GM18520 (cell line): ENCODE measurements around the gene ATP12A.
A peak's percentile ranks its signal among the peaks of the same experiment; 100 is the strongest.

Source experiments
- ATAC-seq: cut with Tn5 transposase; IDR thresholded peaks from one replicate; pipeline ENCODE4 v1.9.1; 2021; ENCODE audit not compliant: unreplicated experiment

ATP12A gene

DNA sequence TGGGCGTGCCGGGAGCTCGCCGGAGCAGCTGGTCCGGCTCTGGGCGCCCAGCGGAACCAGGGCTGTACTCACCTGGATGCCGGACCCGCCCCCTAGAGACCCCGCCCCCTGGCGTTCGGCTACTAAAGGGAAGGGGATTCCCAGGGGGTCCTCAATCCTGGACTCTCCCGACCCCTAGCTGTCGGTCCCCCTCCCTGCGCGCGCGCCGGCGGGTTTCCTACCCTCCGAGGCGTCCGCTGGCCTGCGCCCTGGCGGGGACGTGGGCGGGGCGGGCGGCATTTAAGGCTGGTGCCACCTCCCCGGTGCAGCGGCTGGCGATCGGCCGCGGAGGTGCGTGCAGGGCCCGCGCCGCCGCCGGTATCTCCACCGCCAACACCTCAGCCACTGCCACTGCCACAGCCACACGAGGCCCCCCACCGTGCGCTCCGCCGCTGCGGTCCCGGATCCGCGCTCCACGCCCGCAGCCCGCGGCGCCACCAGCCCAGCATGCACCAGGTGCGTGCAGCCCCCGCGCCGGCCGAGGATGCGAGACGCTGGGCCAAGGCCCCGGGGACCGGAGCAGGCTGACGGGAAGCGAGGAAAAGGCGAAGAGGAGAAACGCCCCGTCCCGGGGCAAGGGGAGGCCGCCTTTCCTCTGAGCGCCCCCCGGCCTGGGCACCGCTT lies at the start of gene ATP12A:
ATP12A (plus strand) TSS at position 151 of the 663 bp plus-strand sequence; CDS start at position 487, 336 bp downstream.
- ATAC-seq = no peak

DNA sequence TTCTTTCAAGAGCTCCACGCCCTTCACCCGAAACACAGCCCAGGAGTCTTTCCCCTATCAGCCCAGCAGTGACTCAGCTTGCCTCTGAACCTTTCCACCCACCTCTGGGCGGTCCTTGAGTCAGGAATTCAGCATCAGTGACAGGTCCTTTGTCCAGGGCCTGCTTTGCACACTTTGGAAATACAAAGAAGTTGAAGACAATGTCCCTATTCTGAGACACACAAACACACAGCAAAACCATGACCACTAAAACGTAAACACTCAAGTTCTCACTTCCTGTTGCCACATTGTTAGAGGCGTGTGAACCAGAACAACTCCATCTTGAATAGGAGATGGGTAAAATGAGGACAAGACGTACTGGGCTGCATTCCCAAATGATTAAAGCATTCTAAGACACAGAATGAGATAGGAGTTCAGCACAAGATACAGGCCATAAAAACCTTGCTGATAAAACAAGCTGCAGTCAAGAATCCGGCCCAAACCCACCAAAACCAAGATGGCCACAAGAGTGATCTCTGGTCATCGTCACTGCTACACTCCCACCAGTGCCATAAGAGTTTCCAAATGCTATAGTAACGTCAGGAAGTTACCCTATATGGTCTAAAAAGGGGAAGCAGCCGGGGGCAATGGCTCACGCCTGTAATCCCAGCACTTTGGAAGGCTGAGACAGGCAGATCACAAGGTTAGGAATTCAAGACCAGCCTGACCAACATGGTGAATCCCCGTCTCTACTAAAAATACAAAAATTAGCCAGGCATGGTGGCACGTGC lies 49.2 kb upstream of the ATP12A start:
- no peak for ATAC-seq

GRCh38 chr13:24631922-24632321 lies 48.3 kb upstream of the ATP12A start:
- no peak for ATAC-seq

- no peak for ATAC-seq
Observed at GRCh38 chr13:24632382-24633121, 47.7 kb upstream of the ATP12A start.

GRCh38 chr13:24636776-24637175 lies 43.4 kb upstream of the ATP12A start:
- ATAC-seq = no peak

DNA sequence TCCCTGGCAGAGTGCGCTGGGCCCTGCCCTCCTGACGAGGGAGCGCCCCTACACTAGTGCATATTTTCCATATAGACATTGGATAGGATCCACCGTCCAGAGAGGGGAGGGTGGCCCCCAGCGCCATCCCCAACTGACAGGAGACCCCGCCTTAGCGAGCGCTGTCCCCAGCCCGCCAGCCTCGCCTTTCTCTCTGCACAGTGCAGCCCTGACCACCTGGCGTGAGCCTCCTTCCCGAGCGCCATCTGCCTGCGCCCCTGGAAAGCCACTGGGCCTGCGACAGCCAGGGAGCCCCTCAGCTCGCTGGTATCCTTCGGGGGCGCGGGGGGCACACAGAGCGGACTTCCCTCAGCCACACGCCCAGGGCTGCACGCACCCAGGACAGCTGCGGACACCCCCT lies 42.1 kb upstream of the ATP12A start:
- ATAC-seq = no peak

DNA sequence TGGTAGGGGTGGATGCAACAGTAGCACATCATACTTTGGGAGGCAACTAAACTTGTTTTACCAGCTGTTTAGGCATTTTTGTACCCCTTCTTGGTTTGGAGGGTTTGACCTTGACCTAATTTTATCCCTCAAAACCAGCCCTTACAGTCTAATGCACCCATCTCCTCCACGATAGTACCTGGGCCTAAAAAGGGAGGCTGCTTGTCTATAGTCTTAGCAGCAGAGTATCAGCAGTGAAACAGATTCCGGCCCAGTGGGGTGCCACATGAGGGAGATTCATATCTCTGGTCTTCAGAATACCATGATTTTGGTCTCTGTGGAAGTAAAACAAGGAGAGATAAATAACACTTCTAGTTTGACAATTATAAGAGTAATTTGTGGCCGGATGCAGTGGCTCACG lies 39.5 kb upstream of the ATP12A start:
- no peak for ATAC-seq

GRCh38 chr13:24642219-24642618 lies 38.0 kb upstream of the ATP12A start:
- ATAC-seq = no peak

DNA sequence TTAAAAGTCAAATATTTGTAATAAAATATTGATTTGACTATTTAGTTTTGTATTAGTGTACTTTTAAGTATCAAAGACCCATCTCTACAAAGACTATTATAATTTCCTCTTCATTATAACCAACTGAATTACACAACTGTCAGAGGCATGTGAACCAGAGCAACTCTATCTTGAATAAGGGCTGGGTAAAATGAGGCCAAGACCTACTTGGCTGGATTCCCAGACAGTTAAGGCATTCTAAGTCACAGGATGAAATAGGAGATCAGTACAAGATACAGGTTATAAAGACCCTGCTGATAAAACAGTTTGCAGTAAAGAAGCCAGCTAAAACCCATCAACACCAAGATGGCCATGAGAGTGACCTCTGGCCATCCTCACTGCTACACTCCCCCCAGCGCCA lies 36.2 kb upstream of the ATP12A start:
- ATAC-seq = no peak

GRCh38 chr13:24648271-24648670 lies 31.9 kb upstream of the ATP12A start:
- no peak for ATAC-seq

DNA sequence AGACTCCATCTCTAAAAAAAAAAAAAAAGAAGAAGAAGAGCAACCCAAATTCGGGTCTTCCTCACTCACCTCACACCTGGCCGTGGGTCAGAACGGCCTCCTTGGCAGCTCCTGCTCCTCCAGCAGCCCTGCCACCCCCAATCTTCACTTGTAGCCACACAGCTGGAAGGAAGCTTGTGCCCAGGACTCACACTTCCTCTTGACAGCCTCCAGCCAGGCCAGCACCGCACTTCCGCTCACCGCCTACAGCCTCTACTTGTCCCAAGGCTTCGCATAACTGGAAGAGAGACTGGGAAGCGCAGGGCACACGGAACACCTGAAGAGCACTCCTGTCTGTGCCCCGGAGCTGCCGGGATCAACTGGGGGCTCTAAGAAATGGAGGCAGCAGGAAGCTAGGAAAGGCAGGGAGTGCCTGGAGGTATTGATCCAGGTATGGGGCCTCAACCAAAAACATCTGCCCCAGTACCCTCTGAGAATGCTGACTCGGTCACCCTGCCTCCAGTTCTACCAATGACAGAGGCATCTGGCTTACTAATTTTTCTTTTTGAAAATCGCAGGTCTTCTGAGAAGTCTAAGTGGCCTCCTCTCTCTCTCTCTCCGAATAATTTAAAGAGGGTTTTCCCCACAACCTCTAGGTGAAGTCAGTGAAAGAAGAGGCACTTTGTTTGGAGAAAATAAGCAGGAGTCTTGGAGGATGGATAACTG lies 31.1 kb upstream of the ATP12A start:
- peak; percentile 37 for ATAC-seq

GRCh38 chr13:24649688-24650043 lies 30.5 kb upstream of the ATP12A start:
- no peak for ATAC-seq

DNA sequence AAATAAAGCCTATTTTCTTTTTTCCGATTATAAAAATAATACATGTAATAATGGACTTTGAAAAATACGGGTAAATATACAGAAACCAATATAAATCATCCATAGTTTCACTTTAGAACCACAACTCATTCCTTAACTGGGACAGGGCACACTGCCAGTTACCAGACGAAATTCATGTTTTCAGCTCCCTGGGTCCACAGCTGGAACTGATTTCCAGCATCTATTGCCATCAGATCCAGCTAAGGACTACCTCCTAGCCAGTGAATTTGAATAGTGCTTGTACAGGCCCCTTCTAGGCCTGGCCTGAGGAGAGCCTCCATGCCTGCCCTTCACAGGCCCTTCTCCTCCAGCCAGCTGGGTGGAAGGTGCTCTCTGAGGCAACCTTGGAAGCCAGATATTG lies 30.0 kb upstream of the ATP12A start:
- no peak for ATAC-seq

DNA sequence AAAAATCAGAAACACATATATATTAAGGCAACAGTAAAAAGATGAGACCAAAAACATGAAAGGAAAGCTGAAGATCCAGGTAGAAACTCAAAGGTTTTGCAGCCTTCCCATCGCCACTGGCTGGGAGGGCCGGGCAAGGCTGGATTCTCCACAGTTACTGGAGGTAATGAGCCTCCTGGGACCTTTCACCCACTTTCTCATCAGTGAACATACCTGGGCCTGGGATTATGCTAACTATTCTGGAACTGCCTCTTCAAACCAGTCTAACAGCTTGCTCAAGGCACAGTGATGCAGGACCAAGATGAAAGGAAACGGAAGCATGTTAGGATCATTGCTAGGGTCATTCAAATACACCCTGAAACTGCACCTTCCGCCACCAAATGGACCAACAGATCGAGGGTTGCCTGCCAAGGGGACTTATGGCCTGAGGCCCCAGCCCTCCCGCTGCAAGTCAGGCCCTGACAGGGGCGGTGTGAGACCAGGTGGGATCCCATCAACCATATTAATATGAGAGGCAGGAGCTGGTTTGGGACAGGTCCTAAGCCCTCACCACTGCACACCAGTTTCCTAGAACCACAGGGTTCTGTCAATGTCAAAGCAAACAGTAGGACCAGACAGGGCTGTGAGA lies 28.4 kb upstream of the ATP12A start:
- ATAC-seq = no peak

DNA sequence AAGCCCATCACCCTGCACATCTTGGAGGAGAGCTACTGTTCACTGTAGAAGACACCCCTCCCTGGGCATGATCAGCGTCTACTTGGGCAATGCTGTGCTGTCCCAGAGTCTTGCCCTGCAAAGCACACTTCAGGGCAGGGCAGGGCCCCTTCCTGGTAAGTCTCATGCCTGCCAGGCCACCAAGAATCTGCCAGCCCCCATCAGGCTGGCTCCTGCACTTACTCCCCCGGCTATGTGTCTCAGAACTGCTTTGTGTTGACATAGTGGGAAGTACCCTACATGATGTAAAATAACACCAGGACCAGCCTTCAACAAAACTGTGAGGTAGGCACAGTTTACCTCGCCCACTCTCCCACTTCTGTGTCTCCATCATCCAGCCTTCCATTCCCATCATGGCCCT lies 27.8 kb upstream of the ATP12A start:
- no peak for ATAC-seq

- ATAC-seq = no peak
Observed at GRCh38 chr13:24654741-24655140, 25.5 kb upstream of the ATP12A start.

DNA sequence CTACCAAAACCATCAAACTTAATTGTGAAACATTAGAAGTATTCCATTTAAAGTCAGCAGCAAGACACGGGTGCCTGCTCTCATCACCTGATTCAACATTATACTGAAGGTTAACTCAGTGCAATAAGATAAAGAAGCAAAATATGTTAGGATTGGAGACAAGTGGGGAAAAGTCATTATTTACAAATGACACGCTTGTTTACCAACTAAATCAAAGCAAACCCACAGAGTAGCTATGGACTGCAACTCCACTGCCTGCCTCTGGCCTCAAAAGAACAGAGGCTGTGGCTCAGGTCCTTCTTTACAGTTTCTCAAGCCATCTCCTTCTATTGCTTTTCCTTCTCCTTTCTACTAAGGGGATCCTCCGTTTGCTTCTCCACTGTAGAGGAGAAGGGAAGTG lies 21.0 kb upstream of the ATP12A start:
- no peak for ATAC-seq

DNA sequence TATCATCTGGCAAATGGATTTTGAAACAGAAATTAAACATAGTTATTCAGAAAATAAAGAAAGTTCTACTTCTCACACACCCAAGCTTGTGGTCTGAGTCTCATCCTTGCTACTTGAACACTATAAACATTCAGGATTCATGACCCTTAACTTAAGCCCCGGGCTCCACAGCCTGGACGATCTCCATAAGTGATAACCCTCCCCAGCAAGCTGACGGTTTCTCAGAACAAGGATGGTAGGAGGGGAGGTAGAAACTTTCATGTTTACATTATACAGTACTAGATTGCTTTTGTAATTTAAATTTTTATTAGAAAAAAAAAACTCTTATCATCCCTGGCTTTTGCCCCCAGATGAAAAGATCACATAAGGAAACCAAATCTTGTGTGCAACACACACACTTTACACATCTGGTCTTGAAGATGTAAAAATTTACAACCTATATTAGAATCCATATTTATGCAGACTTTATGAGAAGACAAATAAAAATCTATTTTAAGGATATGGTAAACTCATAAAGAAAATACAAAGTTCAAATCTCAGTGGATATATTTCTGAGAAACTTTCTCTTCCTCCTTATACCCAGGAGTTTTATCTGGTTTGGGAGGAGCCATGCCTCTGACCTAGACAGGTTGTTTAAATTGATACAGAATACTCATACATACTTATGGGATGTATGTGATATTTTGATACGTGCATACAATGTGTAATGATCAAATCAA lies 20.0 kb upstream of the ATP12A start:
- ATAC-seq = no peak

DNA sequence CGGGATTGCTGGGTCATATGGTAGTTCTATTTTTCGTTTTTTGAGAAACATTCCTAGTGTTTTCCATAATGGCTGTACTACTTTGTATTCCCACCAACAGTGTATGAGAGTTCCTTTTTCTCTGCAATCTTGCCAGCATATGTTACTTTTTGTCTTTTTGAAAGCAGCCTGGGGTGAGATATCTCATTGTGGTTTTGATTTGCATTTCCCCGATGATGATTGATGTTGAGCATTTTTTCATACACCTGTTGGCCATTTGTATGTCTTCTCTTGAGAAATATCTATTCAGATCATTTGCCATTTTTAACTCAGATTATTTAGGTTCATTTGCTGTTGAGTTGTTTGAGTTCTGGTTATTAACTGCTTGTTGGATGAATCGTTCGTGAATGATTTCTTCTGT lies 18.5 kb upstream of the ATP12A start:
- peak; percentile 37 for ATAC-seq
